AG10803 (cell line): ENCODE data around the gene MMD2.
"Not testable (repeated sequence)": the region's sequence is repeated elsewhere in the genome, so short reads cannot be mapped to it uniquely, and the experiment has no call there.

Source experiments
- DNase-seq: peaks from one replicate; pipeline ENCODE4 v3.0.0; 2010; ENCODE audit warnings: low read depth
- H3K4me3 ChIP-seq: 2 replicates; pipeline ENCODE4 v1.5.1; 2011; ENCODE audit warnings: mild to moderate bottlenecking, low read length, control low read depth
- TF ChIP-seq, protein P1 (sequence below): conservative IDR thresholded peaks from 2 replicates; pipeline ENCODE4 v1.5.1; 2011; ENCODE audit warnings: mild to moderate bottlenecking, low read length, control low read depth, inconsistent platforms

The MMD2 gene

DNA sequence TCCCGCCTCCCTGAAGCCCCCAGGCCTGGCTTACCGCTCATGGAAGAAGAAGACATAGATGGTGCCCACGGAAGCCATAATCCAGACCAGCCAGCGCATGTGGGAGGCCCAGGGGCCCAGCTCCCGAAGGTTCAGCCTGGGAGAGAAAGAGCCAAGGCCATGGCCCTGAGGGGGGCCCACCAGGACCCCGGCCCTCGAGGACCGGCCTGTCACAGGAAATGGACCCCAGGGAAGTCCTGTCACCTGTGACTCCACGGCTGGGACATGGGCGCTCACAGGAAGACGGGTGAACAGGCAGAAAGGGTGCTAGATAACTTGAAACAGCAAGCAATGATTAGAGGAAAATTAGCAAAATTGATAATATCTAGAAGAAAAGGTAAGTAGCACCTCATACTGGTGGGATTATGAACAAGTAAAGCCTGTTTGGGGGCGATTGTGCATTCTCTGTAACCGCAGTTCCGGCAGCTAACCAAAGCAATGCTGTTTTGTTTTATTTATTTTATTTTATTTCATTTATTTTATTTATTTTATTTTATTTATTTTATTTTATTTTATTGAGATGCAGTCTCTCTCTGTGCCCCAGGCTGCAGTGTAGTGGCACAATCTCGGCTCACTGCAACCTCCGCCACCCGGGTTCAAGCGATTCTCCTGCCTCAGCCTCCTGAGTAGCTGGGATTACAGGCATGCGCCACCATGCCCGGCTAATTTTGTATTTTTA lies 47.7 kb downstream of the MMD2 start:
- no peak for DNase-seq
- TF ChIP-seq, protein P1, sequence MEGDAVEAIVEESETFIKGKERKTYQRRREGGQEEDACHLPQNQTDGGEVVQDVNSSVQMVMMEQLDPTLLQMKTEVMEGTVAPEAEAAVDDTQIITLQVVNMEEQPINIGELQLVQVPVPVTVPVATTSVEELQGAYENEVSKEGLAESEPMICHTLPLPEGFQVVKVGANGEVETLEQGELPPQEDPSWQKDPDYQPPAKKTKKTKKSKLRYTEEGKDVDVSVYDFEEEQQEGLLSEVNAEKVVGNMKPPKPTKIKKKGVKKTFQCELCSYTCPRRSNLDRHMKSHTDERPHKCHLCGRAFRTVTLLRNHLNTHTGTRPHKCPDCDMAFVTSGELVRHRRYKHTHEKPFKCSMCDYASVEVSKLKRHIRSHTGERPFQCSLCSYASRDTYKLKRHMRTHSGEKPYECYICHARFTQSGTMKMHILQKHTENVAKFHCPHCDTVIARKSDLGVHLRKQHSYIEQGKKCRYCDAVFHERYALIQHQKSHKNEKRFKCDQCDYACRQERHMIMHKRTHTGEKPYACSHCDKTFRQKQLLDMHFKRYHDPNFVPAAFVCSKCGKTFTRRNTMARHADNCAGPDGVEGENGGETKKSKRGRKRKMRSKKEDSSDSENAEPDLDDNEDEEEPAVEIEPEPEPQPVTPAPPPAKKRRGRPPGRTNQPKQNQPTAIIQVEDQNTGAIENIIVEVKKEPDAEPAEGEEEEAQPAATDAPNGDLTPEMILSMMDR: no peak
- no peak overlapping the region for H3K4me3 ChIP-seq

DNA sequence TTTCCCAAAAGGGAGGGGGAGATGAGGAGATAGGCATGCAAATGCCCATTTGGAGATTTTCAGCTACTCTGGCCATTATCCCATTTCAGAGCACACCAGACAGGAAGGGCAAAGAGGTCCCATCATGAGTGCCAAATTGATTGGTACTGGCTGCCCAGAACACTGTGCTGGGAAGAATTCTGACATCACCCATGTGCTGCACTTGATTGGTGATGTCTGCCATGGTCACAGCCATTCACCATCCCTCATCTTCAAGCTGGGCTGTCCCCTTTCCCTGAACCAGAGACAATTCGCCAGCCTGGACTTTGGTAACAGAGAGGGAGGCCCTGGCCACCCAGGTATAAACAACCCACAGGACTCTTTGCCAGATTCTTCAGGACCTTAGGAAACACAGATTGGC lies 52.3 kb downstream of the MMD2 start:
- DNase-seq: no peak
- TF ChIP-seq, protein P1: no peak
- H3K4me3 ChIP-seq: no peak overlapping the region

DNA sequence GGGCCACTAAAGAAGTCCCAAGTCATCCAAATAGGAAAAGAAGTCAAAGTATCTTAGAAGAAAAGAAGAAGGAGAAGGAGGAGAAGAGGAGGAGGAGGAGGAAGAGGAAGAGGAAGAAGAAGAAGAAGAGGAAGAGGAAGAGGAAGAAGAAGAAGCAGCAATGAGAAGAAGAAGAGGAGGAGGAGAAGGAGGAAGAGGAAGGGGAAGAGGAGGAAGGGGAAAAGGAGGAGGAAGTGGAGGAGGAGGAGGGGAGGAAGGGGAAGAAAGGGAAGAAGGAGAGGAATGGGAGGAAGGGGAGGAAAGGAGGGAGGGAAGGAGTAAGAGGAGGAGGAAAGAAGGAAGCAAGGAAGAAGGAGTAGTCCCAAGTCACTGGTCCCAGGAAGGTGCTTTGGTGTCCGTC lies 53.8 kb downstream of the MMD2 start:
- H3K4me3 ChIP-seq: no peak overlapping the region
- no peak for DNase-seq
- TF ChIP-seq, protein P1: no peak

DNA sequence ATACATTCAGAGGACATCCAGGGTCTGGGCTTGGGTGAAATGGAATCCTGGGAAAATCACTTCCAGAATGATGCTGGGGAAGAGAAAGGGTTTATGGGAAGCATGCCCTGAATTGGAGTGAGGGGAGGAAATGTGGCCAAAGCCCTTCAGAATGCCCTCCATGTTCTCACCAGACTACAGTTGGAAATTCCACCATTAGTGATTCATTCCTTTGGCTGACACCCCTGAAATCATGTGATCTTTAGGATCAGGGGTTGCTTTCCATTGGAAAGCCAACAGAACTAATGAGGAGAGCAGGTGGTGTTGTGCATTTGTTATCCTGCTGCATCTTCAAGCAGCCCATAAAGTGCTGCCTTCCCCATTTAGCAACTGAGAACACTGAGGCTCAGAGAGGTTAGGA lies 54.6 kb downstream of the MMD2 start:
- H3K4me3 ChIP-seq: no peak overlapping the region

DNA sequence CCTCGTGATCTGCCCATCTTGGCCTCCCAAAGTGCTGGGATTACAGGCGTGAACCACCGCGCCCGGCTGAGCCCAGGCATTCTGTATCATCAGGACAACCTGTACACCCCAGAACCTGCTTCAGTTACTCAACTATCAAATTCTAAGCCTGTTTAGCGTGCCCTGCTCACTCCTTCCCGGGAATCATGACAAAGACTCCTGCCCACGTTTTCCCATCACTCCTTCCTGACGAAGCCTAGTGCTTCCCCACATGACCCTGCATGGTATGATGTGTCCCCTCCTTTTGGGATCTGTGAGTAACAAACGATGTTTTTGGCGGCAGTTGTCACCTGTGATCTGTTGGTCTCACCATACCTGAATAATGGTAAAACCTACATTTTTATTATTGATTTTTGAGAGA lies 63.2 kb downstream of the MMD2 start:
- TF ChIP-seq, protein P1: no peak
- no peak for DNase-seq
- H3K4me3 ChIP-seq: no peak overlapping the region

More for the DNA sequence above, 54.6 kb downstream of the MMD2 start:
- no peak for DNase-seq
- TF ChIP-seq, protein P1: no peak

DNA sequence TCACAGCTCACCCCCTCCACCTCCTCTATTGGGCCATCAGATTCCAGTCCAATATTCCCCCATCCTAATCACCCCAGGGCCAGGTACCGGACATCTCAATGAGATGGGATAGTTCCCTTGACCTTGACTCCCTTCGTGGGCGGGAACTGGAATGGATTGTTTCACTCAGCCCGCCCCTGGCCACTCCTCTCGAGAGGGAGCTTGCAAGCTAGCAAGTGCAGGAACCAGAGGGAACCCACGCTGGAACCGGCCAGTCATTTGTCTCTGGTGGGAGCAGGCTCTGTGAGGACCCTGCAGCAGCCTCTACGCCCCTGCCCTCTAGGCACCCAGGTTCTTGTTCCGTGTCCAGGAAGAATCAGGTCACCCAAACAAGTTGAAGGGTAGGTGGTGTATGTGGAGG lies 64.5 kb downstream of the MMD2 start:
- no peak for DNase-seq
- TF ChIP-seq, protein P1: no peak
- no peak overlapping the region for H3K4me3 ChIP-seq

DNA sequence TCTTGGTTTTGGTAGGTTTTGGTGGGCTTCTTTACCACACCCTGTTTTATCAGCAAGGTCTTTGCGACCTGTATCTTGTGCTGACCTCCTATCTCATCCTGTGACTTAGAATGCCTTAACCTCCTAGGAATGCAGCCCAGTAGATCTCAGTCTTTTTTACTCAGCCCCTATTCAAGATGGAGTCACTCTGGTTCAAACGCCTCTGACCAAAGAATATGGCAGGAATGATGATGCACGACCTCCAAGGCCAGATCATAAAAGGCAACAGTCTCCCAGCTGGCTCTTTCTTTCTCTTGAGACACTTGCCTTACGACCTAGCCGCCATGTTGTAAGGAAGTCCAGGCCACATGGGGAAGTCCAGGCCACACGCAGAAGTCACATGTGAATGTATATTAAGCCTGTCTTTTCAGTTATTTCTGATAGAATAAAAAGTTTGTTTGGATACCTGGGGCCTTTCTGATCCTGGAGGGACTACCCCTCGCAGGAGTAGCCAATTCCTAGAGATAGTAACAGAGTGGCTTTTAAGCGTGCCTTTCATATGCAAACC lies 65.0 kb downstream of the MMD2 start:
- H3K4me3 ChIP-seq: no peak overlapping the region
- TF ChIP-seq, protein P1: no peak
- no peak for DNase-seq

DNA sequence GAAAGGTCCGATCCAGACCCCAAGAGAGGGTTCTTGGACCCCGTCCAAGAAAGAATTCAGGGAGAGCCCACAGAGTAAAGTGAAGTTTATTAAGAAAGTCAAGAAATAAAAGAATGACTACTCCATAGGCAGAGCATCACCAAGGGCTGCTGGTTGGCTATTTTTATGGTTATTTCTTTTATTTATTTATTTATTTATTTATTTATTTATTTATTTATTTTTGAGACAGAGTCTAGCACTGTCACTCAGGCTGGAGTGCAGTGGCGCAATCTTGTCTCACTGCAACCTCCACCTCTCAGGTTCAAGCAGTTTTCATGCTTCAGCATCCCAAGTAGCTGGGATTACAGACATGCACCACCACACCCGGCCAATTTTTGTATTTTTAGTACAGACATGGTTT lies 65.8 kb downstream of the MMD2 start:
- not testable (repeated sequence) for DNase-seq, H3K4me3 ChIP-seq

DNA sequence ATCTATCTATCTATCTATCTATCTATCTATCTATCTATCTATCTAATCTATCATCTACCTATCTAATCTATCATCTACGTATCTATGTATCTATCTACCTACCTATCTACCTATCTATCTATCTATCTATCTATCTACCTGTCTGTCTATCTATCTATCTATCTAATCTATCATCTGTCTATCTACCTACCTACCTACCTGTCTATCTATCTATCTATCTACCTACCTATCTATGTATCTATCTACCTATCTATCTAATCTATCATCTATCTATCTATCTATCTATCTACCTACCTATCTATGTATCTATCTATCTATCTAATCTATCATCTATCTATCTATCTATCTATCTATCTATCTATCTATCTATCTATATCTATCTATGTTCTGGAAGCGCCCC lies 67.5 kb downstream of the MMD2 start:
- not testable (repeated sequence) for H3K4me3 ChIP-seq, DNase-seq
